ENCODE data around the gene ANXA8L1.
"Not testable (repeated sequence)": the region's sequence is repeated elsewhere in the genome, so short reads cannot be mapped to it uniquely, and the experiment has no call there.

ANXA8L1 gene, protein sequence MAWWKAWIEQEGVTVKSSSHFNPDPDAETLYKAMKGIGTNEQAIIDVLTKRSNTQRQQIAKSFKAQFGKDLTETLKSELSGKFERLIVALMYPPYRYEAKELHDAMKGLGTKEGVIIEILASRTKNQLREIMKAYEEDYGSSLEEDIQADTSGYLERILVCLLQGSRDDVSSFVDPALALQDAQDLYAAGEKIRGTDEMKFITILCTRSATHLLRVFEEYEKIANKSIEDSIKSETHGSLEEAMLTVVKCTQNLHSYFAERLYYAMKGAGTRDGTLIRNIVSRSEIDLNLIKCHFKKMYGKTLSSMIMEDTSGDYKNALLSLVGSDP

DNA sequence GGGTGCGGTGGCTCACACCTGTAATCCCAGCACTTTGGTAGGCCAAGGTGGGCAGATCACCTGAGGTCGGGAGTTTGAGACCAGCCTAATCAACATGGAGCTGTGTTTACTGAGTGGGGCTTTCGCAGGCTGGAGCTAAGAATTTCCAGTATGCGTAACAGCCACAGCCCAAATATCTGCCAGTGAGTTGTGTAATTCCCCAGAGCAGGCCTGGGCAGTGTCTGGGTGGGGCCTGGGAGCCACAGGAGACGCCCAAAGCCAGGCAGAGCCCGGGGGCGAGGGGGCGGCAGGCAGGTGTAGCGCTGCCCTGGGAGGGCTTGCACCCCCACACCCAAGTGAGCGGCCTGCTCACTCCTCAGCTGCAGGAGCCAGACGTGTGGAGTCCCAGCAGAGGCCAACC, at the start of gene ANXA8L1:
Gene ANXA8L1 (plus strand): TSS at position 371 of the 400 bp plus-strand sequence. CDS start 76 bp downstream, outside the sequence.
- not testable (repeated sequence) for DNase-seq

DNA sequence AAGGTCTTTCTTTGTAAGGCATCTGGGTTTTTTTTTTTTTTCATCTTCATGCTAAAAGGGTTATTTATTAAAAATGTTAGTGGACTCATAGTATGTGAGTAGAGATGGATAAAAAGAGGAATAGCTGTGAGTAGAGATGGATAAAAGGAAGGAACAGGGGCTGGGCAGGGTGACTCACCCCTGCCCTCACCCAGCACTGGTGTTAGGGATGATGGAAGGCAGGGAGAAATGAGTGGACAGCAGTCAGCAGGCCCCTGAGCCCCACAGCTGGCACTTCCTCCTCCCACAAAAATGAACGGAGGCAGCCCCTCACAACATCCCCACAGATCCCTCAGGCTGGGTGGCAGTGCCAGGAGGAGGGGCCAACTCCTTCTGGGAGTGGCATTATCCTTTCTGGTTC, 49.5 kb upstream of the ANXA8L1 start:
- DNase-seq = no peak

DNA sequence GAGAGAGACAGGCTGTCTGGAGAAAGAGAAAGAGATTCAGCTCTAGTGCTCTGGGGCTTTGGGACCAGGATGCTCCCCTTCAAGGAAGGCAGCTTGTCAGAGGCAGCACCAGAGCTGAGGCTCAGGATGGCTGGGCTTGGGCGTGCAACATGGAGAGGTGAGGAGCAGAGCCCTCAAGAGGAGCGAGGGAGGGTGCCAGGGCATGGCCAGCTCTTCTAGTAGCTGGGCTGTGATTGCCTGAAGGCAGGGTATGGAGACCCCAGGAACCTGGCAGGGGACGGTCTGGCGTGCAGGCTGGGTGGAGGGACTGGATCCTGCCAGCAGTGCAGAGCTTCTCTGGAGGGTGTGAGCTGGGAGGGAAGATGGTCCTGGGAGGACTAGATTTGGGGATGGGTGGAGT, 48.6 kb upstream of the ANXA8L1 start:
- no peak for DNase-seq

DNA sequence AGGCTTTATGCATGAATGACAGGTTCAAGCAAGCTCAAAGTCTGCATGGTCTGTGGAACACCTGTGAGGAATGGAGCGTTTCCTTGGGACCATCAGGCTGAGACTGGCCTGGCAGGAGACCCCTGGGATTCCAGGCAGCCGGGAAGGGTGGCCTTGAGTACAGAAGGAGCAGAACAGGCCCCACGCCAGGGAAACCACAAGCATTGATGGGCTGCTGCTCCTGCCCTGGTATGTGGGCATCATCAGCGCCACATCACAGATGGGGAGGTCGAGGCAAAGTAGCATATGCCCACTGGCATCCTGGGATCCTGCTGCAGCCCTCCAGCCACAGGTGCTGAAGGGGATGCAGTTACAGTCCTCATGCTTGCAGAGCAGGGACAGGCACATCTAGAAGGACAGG, 47.9 kb upstream of the ANXA8L1 start:
- DNase-seq = no peak

DNA sequence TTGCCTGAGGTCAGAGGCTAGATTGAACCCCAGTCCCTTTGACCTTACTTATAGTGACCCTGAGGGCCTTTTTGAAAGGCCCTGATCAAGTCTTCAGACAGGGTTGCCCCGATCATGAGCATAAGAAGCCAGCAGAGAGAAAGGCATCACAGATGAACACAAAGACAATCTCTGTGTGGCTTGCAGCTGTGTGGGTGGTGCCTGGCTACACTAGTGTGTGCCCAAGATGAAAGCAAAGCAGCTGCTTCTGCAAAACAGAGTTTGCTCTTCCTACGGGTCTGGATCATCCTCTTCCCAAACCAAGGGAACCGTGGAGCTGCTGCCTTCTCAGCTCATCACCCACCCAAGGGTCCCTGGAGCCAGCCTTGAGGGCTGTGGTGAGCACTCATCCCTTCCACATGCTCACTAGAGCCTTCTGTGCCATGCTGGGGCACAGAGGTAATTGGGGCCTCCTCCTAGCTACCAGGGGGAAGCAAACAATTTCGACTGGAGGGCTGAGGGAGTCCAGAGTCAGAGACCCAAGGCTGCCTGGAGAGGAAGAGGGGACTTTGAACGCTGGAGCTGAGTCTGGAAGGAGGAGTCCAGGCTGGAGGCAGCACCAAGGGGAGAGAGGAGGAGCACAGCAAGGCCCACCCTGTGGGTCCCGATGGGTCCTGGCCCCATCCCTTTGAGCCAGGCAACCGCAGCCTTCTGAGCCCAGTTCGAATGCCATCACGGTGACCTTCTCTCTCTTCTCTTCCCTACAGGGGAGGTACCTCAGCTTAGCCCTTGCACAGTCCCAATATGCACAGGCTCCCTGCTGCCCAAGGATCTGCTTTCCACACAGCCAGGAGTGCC, 46.5 kb upstream of the ANXA8L1 start:
- no peak for DNase-seq

DNA sequence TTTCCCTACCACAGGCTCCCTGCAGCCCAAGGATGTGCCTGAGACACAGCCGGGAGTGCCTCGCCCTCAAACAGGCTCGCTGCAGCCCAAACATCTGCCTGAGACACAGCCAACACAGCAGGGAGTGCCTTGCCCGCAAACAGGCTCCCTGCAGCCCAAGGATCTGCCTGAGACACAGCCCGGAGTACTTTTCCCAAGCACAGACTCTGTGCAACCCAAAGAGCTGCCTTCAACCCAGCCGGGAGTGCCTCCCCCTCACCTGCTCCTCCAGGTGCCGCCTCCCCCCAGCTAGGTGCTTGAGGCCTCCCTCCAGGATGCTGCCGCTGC, 45.9 kb upstream of the ANXA8L1 start:
- DNase-seq = no peak

DNA sequence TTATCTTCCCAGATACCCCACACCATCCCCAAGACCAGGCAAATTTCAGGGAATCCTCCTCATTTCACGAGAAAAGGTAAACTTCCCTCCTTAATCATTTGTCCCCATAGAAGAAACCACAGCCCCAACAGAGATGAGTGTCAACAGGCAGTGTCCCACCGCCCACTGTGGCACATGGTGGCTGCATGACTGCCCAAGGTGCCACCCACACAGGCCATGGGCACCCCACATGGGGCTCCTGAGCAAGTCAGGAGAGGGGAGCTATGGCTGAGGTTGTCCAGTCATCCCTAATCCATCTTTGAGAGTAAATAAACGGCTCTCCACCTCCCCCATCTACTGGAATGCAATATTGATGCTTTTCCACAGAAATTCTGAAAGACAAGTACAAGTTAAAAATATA, 44.7 kb upstream of the ANXA8L1 start:
- no peak for DNase-seq

DNA sequence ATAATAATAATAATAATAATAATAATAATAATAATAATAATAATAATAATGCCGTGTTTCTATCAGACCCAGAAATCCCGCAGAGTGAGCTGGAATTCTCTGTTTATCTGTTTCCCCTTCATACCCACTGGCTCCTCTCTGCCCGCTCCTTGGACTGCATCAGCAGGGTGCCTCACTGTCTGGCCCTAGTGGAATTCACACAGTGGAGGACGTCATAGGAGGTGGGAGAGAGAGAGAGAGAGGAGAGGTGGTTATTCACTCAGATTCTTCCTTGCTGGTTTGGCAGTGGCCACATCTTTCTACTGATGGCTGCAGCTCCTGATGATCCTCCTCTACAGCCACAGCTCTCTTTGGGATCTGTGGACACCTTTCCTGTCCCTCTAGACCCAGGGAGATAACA, 10.1 kb upstream of the ANXA8L1 start:
- DNase-seq = not testable (repeated sequence)

DNA sequence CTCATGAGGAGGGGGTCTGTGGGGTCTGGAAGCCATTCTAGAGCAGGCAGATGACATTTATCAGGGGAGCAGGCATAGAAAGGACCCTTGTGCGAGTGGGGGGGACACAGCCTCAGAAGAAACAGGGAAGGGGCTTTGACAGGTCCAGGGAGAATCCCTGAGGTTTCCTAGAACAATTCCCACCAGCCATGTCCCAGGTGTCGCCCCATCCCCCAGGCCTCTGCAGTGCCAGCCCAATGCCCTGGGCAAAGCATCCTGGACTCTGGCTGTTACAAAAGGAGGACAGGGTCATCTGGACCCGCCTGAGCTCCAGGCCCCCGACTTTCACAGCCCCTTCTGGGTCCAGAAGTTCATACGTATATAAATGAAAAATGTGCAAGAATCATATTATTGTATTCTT, 8.4 kb upstream of the ANXA8L1 start:
- DNase-seq = not testable (repeated sequence)

DNA sequence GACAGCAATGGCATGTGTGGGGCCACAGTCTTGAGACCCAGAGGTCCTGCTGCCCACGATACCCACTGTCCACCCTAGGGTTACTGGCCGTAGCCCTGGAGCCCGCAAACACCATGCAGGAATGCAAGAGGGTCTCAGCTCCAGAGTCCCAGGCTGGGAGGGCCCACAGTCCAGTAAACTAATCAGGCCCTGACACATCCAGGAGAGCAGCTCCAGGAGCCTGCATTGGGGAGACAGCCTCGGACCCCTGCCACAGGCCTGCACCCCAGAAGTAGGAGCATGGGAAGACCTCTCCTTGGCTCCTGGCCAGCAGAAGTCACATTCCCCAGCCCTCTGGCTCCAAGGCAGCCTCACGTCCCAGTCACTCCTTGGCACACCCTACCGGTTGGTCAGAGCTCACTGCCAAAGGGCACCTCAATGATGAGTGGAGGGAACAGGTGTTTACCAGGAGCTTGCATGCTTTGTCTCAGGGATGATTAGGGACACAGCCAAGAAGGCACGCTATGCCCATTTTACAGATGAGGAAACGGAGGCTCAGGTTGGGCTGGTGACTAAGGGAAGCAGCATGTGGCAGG, 7.8 kb upstream of the ANXA8L1 start:
- DNase-seq = not testable (repeated sequence)

DNA sequence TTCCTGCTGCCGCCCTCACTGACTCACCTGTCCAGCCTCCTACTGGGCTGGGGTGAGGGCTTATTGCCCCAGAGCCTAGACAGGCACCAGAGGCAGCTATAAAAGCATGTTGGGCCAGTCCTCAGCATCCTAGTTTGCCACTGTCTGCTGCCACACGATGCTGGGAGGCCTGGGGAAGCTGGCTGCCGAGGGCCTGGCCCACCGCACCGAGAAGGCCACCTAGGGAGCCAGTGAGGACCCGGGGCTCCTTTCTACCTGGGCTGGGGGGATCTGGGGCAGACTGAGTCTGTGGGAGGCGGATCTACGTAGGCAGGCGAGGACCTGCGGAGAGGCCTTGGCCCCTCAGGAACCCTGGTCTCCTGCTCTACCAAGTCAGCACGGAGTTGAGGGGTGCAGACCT, 6.6 kb upstream of the ANXA8L1 start:
- not testable (repeated sequence) for DNase-seq

DNA sequence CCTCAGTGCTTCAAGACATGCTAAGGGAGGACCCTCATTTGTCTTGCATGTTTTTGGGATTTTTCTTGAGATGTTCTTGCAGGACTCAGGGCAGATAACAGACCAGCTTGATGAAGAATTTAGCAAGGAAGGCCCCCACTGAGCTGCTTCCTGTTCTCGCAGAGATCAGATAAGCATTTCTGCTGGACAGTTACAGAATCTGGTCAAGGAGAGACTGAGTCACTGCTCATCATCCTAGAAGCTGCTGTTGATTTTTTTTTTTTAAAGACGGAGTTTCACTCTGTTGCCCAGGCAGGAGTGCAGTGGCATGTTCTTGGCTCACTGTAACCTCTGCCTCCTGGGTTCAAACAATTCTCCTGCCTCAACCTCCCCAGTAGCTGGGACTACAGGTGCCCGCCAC, 1.2 kb upstream of the ANXA8L1 start:
- DNase-seq = not testable (repeated sequence)

DNA sequence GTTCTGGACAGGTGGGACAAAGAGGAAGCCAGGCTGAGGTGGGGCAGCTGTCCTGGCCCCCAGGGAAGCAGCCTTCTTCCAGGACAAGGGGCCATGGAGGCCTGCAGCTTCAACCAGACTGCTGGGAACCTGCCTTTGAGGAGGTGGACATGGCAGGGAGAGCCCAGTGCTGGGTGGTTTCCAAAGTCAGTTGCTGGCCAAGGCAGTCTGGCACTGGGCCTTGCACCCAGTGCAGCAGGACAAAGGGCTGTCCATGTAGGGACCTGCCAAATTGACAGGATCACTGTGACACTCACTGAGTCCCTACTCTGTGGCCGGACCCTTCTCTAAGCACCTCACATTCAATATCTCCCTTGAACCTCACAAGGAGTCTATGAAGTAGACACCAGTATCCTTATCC, 1.4 kb downstream of the ANXA8L1 start:
- not testable (repeated sequence) for DNase-seq

DNA sequence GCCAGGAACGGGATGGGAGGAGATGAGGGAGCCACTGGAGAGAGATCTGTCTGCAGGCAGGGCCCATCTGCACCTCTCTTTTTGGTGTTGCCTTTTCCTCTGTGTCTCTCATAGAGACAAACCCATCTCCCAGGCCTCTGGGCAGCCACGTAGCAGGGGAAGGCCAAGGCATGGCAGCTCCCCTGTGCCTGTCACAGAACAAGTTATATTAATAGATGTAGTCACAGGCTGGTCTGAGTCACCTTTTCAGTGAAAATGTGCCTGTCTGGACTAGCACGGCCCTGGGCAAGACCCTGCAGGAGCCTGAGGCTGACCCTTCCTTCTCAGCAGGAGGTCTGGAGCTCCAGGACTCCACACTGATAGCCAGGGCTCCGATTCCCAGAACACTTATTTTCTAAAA, 2.1 kb downstream of the ANXA8L1 start:
- DNase-seq = not testable (repeated sequence)

DNA sequence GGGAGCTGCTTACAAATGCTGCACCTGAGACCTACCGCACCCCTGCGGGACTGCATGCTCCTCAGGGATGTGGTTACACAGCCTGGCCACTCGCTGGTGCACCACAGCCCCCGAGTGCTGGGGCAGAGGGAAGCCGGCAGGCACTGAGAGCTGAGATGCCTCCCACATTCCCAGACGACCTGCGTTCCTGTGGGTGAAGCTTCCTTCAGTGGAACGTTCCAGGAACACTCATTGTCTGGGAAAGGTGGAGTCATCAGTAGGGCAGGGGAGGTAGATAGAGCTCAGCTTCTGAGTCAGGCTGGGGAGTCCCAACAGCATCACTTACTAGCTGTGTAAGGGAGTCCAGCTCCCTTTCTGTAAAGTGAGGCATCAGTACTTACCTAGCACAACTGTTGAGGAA, 2.5 kb downstream of the ANXA8L1 start:
- not testable (repeated sequence) for DNase-seq

DNA sequence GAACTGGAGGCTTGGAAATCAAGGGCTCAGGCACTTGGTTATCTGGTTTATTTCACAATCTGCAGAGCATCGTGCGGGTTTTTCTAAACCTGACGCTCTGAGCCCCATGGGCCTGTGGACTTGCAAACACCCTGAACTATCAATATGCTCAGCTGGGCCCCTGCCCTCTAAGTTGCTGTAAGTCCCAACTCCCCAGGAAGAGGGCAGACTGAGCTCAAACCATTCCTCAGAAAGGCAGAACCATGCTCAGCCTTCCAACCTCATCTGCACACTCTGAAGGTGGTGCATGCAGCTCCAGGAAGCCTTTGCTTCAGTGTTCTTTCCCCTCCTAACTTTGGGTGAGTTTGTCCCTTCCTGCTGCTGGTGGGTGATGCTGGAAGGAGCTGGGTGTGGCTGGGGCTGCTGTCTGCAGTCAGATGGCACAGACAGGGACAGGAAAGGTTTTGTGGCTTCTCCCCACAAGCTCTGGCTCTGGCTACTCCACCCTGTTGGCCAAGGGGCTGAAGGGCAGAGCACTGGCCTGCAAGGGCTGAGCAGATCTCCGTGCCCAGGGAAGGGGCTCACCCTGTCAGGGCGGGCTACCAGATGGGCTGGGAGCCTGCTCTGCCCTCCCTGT, 3.8 kb downstream of the ANXA8L1 start:
- DNase-seq = not testable (repeated sequence)

DNA sequence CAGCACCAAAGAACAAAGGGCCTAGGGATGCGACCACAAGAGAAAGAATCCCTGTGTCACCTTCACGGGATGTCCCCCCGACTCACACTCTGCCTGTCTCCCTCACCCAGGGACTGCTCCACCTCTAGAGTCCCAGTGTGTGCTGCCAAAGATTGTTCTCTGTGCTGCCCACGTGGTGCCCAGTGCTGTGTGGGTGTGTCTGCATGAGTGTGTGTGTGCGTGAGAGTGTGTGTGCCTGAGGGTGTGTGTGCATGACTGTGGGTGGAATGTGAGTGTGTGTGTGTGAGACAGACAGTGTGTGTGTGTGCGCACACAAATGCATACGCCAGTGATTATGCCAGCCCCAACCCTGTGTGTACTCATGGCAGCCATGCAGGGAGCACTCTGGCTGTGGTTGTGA, 10.3 kb downstream of the ANXA8L1 start:
- DNase-seq = not testable (repeated sequence)

DNA sequence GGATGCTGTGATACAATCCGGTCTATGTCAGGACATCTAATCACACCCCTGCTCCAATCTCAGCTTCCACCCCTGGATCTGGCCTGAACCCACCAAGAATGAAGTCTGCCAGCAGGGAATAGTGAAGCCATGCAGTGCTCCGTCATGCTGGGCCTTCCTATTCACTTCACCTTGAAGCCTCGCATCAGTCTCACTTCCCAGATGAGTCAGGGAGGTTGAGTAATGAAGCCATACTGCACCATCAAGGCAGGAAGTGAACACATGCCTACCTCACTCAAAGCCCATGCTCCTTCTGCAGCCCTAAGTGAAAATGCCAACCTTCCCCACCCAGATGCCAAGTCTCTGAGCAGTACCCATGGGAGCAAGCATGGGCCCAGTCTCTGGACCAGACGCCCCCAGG, 11.1 kb downstream of the ANXA8L1 start:
- DNase-seq = not testable (repeated sequence)

DNA sequence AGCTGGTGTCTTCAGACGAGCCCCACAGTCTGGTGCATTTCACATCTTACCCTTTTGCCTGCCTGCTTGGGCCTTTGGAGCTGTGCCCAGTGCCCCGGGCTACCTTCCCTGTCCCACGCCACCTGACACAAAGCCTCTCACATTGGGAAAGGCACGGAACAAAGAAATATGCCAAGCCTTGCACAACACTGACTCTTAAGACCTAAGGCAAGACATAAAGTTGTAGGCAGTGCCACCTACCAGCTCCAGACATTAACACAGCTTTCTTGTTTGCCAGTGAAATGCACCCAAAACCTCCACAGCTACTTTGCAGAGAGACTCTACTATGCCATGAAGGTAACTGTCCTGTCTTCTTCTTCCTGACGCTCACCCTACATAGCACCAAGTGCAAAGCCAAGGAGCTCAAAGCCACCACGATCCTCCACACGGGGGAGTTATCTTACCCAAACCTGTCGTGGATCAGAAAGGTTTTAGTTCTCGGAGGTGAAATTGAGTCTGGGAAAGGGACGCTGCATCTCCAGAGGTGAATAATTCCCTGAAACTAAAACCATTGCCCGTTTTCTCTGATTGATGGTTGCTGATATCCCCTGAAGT, 11.8 kb downstream of the ANXA8L1 start:
- DNase-seq = not testable (repeated sequence)

DNA sequence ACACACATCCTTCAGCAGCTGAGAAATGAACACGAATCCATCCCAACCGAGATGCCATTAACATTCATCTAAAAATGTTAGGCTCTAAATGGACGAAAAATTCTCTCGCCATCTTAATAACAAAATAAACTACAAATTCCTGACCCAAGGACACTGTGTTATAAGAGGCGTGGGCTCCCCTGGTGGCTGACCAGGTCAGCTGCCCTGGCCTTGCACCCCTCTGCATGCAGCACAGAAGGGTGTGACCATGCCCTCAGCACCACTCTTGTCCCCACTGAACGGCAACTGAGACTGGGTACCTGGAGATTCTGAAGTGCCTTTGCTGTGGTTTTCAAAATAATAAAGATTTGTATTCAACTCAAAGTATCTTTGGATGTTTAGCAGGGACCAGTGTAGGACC, 15.8 kb downstream of the ANXA8L1 start:
- not testable (repeated sequence) for DNase-seq

DNA sequence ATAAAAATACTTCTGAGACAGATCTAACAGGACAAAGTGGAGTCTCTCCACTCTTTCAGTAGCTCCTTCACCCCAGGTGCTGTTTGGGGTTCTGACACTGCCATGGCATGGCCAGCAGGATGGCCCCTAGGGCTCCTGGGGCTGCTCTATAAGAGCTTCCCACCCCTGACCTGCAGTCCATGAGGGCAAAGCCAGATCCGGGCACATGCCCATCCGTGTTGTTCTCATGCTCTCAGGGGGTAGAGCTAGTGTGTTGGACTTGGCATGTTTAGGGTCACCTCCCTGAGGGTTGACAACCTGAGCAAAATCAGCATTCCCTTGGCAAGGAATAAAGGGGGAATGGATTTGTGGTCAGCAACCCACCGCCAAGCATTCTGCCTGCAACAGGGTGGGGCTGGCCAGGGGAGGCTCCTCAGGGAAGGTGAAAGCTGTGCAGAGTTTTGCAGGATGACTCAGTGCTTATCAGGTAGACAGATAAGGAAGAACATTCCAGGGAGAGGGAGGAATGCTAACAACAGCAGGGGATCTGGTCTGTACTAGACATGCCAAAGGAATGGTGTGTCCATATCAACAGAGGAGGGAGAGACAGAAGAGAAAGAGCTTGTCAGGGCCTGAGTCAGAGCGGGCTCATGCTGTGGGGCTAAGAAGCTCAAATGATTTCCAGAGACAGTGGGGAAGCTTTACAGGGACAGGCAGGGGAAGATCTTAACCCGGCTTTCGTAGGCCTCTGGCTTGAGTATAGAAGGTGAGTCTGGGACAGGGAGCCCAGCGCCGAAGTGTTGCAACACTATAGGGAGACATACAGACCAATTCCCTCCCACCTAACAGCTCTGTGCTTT, 21.1 kb downstream of the ANXA8L1 start:
- DNase-seq = not testable (repeated sequence)

DNA sequence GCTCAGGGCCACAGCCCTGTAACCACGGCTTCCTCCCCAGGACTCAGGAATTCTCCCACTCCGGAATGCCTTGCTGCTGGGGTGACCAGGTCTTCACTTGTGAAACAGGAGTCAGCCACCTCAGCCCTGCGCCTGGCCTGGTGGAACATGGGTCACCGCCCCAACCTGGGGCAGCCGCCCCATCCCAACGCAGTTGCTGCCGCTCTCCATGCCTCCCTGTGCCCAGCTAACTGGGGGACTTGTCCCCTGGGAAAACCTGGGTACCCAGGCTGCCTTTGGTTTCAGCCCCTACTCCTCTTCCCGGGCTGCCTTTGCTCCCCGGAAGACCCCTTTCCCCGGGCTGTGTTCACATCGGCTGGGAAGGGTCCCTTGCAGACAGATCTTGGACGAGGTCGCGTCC, 22.2 kb downstream of the ANXA8L1 start:
- DNase-seq = not testable (repeated sequence)

Data from GF-D8 (cell line).